Effector memory CD8-positive, alpha-beta T cell (primary cell): ENCODE measurements around the gene LRRC43.

Source experiments
- ATAC-seq: fragments of 150-1000 bp; cut with Tn5 transposase; replicated peaks from 2 replicates; pipeline ENCODE4 v1.10.0; 2021; ENCODE audit warnings: mild to moderate bottlenecking, moderate library complexity
- DNase-seq, 3 experiments: peaks; one replicate each; pipeline ENCODE4 v3.0.0; 2021
- H3K27ac Mint-ChIP-seq, 2 donors: one replicate each; pipeline ENCODE4 v1.8.0; 2022; ENCODE audit warnings: mild to moderate bottlenecking in 2 of 2, mixed read lengths in 2 of 2, moderate library complexity in 2 of 2
- H3K27me3 Mint-ChIP-seq, 2 donors: one replicate each; pipeline ENCODE4 v1.8.0; 2022; ENCODE audit warnings: mixed read lengths in 2 of 2
- H3K36me3 Mint-ChIP-seq: one replicate; pipeline ENCODE4 v1.8.0; 2022; ENCODE audit warnings: mild to moderate bottlenecking, moderate library complexity, mixed read lengths; ENCODE audit not compliant: insufficient read depth
- H3K4me1 Mint-ChIP-seq, 2 donors: one replicate each; pipeline ENCODE4 v1.8.0; 2022; ENCODE audit warnings: low read depth in 2 of 2, mixed read lengths in 2 of 2
- H3K4me3 Mint-ChIP-seq, 2 donors: one replicate each; pipeline ENCODE4 v1.8.0; 2022; ENCODE audit warnings: mild to moderate bottlenecking in 2 of 2, mixed read lengths in 2 of 2, moderate library complexity in 2 of 2
- H3K9me3 Mint-ChIP-seq, 2 donors: one replicate each; pipeline ENCODE4 v1.8.0; 2022; ENCODE audit warnings: mixed read lengths in 2 of 2

LRRC43 gene

GRCh38 chr12:122144885-122145284 is 38.0 kb upstream of the LRRC43 start:
- Mint-ChIP-seq H3K27ac (no peak overlapping the region), H3K4me1 (peaks cover 0 to 2% of the 10 kb centered on the region in 2 donors), H3K36me3 (peaks cover 10% of the 10 kb centered on the region), H3K4me3 (no peak overlapping the region), H3K9me3 (no peaks in the 10 kb centered on the region), H3K27me3 (no peaks in the 10 kb centered on the region)
- ATAC-seq: no peak
- DNase-seq: no peak

GRCh38 chr12:122145505-122146330 is 37.2 kb upstream of the LRRC43 start:
- Mint-ChIP-seq H3K9me3 (no peaks in the 10 kb centered on the region), H3K4me1 (peaks cover 0 to 2% of the 10 kb centered on the region in 2 donors), H3K27ac (peak overlapping the region in 1 of 2 donors; percentile 67), H3K27me3 (no peaks in the 10 kb centered on the region), H3K36me3 (peaks cover 10% of the 10 kb centered on the region), H3K4me3 (no peak overlapping the region)
- DNase-seq (no peak), ATAC-seq (no peak)

- Mint-ChIP-seq H3K27me3 (no peaks in the 10 kb centered on the region), H3K36me3 (peaks cover 7% of the 10 kb centered on the region), H3K4me1 (peaks cover 0 to 2% of the 10 kb centered on the region in 2 donors), H3K9me3 (no peaks in the 10 kb centered on the region), H3K4me3 (no peak overlapping the region), H3K27ac (no peak overlapping the region)
- DNase-seq (no peak), ATAC-seq (no peak)
These were observed 35.2 kb upstream of the LRRC43 start for GRCh38 chr12:122147514-122148290.

GRCh38 chr12:122148657-122149056 is 34.3 kb upstream of the LRRC43 start:
- H3K4me1 Mint-ChIP-seq: peaks cover 0 to 2% of the 10 kb centered on the region in 2 donors
- no peaks in the 10 kb centered on the region for H3K27me3 Mint-ChIP-seq
- no peak for ATAC-seq
- H3K4me3 Mint-ChIP-seq: no peak overlapping the region
- peaks cover 5% of the 10 kb centered on the region for H3K36me3 Mint-ChIP-seq
- no peak for DNase-seq
- no peak overlapping the region for H3K27ac Mint-ChIP-seq
- H3K9me3 Mint-ChIP-seq: no peaks in the 10 kb centered on the region

- H3K36me3 Mint-ChIP-seq: no peaks in the 10 kb centered on the region
- H3K27ac Mint-ChIP-seq: no peak overlapping the region
- ATAC-seq: no peak
- H3K27me3 Mint-ChIP-seq: no peaks in the 10 kb centered on the region
- no peak overlapping the region for H3K4me3 Mint-ChIP-seq
- no peaks in the 10 kb centered on the region for H3K9me3 Mint-ChIP-seq
- no peak for DNase-seq
- peaks cover 0 to 2% of the 10 kb centered on the region in 2 donors for H3K4me1 Mint-ChIP-seq
These were observed 32.7 kb upstream of the LRRC43 start for GRCh38 chr12:122150127-122150681.

GRCh38 chr12:122152754-122153153 is 30.2 kb upstream of the LRRC43 start:
- Mint-ChIP-seq H3K4me3 (no peak overlapping the region), H3K9me3 (no peaks in the 10 kb centered on the region), H3K27ac (no peak overlapping the region), H3K36me3 (no peaks in the 10 kb centered on the region), H3K27me3 (peaks cover 0 to 8% of the 10 kb centered on the region in 2 donors), H3K4me1 (no peaks in the 10 kb centered on the region)
- no peak for DNase-seq
- no peak for ATAC-seq

GRCh38 chr12:122155705-122156104 is 27.2 kb upstream of the LRRC43 start:
- Mint-ChIP-seq H3K27ac (peak overlapping the region in 1 of 2 donors; percentile 10), H3K9me3 (no peaks in the 10 kb centered on the region), H3K27me3 (peaks cover 0 to 8% of the 10 kb centered on the region in 2 donors), H3K36me3 (no peaks in the 10 kb centered on the region), H3K4me1 (peaks cover 0 to 4% of the 10 kb centered on the region in 2 donors), H3K4me3 (no peak overlapping the region)
- ATAC-seq: no peak
- no peak for DNase-seq

- ATAC-seq (no peak), DNase-seq (no peak)
- Mint-ChIP-seq H3K27ac (no peak overlapping the region), H3K27me3 (peaks cover 0 to 8% of the 10 kb centered on the region in 2 donors), H3K36me3 (peaks cover 5% of the 10 kb centered on the region), H3K4me1 (peaks cover 9 to 23% of the 10 kb centered on the region in 2 donors), H3K4me3 (no peak overlapping the region), H3K9me3 (no peaks in the 10 kb centered on the region)
These were observed 24.1 kb upstream of the LRRC43 start for GRCh38 chr12:122158700-122159285.

- Mint-ChIP-seq H3K27me3 (peaks cover 0 to 11% of the 10 kb centered on the region in 2 donors), H3K4me1 (peaks cover 11 to 23% of the 10 kb centered on the region in 2 donors)
These were observed 23.0 kb upstream of the LRRC43 start for GRCh38 chr12:122159882-122160281.

GRCh38 chr12:122160761-122161160 is 22.2 kb upstream of the LRRC43 start:
- DNase-seq: no peak
- no peak for ATAC-seq
- Mint-ChIP-seq H3K9me3 (no peaks in the 10 kb centered on the region), H3K36me3 (peaks cover 5% of the 10 kb centered on the region), H3K4me1 (peaks cover 13 to 23% of the 10 kb centered on the region in 2 donors), H3K4me3 (no peak overlapping the region), H3K27ac (peak overlapping the region in 1 of 2 donors; percentile 96), H3K27me3 (peaks cover 0 to 12% of the 10 kb centered on the region in 2 donors)

More at GRCh38 chr12:122159882-122160281, 23.0 kb upstream of the LRRC43 start:
- Mint-ChIP-seq H3K4me3 (no peak overlapping the region), H3K36me3 (peaks cover 5% of the 10 kb centered on the region), H3K9me3 (no peaks in the 10 kb centered on the region), H3K27ac (peak overlapping the region in 1 of 2 donors; percentile 19)
- DNase-seq: no peak
- no peak for ATAC-seq

GRCh38 chr12:122161682-122162081 is 21.2 kb upstream of the LRRC43 start:
- DNase-seq: peak; percentile 10 to 29 (median 15)
- H3K36me3 Mint-ChIP-seq: peaks cover 5% of the 10 kb centered on the region

GRCh38 chr12:122162976-122163375 is 19.9 kb upstream of the LRRC43 start:
- peaks cover 5% of the 10 kb centered on the region for H3K36me3 Mint-ChIP-seq
- H3K9me3 Mint-ChIP-seq: no peaks in the 10 kb centered on the region
- H3K27ac Mint-ChIP-seq: peak overlapping the region; percentile 91 to 96
- DNase-seq (no peak), ATAC-seq (no peak)
- peak overlapping the region; percentile 54 to 66 for H3K4me3 Mint-ChIP-seq
- peaks cover 22 to 38% of the 10 kb centered on the region in 2 donors for H3K4me1 Mint-ChIP-seq
- peaks cover 0 to 9% of the 10 kb centered on the region in 2 donors for H3K27me3 Mint-ChIP-seq

More at GRCh38 chr12:122161682-122162081, 21.2 kb upstream of the LRRC43 start:
- Mint-ChIP-seq H3K9me3 (no peaks in the 10 kb centered on the region), H3K4me3 (peak overlapping the region; percentile 54 to 66), H3K4me1 (peaks cover 16 to 30% of the 10 kb centered on the region in 2 donors), H3K27ac (peak overlapping the region; percentile 91 to 96), H3K27me3 (peaks cover 0 to 9% of the 10 kb centered on the region in 2 donors)
- ATAC-seq: peak; percentile 70
